ENCODE data around the gene CYP3A7. TPM values are rescaled to one million over a fixed set of nuclear protein-coding genes. Genes with fewer than 3 reads are reported as not detected.
"Not testable (repeated sequence)": the region's sequence is repeated elsewhere in the genome, so short reads cannot be mapped to it uniquely, and the experiment has no call there.

The CYP3A7 gene
- total and polyA plus RNA-seq, 7 donors: not detected

GRCh38 chr7:99779949-99780348, 45.0 kb upstream of the CYP3A7 start:
- Histone ChIP-seq H3K36me3 (ENCODE audit: insufficient read depth in 1 of 2, low read depth in 1 of 2) (no peaks in the 10 kb centered on the region), H3K27ac (no peak overlapping the region), H3K4me1 (no peaks in the 10 kb centered on the region), H3K4me3 (no peak overlapping the region), H3K27me3 (ENCODE audit: insufficient read depth in 3 of 3, low read length in 2 of 3) (peaks cover 0 to 2% (median 0%) of the 10 kb centered on the region in 3 donors), H3K9me3 (no peaks in the 10 kb centered on the region)
- intact Hi-C loops (cut with DNase I): no loop called here
- no peak for ATAC-seq
- TF ChIP-seq CTCF (IDR thresholded peaks at IDR 0.05): no peak
- WGBS, 3 donors: 79 to 87% (median 85%) methylated on average over 3 of the region's 3 CpGs
- no peak for DNase-seq

- H3K27ac ChIP-seq: no peak overlapping the region
- ATAC-seq (no peak), DNase-seq (no peak)
- no peaks in the 10 kb centered on the region for H3K9me3 ChIP-seq
- no peak overlapping the region for H3K4me3 ChIP-seq
- WGBS, 3 donors: 84 to 87% (median 86%) methylated on average over 5 of the region's 5 CpGs
- H3K27me3 ChIP-seq (ENCODE audit: insufficient read depth in 3 of 3, low read length in 2 of 3): peaks cover 0 to 2% (median 0%) of the 10 kb centered on the region in 3 donors
- H3K36me3 ChIP-seq (ENCODE audit: insufficient read depth in 1 of 2, low read depth in 1 of 2): no peaks in the 10 kb centered on the region
- H3K4me1 ChIP-seq: no peaks in the 10 kb centered on the region
- intact Hi-C loops (cut with DNase I): no loop called here
- no peak for TF ChIP-seq CTCF (IDR thresholded peaks at IDR 0.05)
These were observed 43.9 kb upstream of the CYP3A7 start for GRCh38 chr7:99778880-99779279.

GRCh38 chr7:99773395-99773794, 38.4 kb upstream of the CYP3A7 start:
- H3K27ac ChIP-seq; H3K4me1 ChIP-seq; H3K4me3 ChIP-seq; DNase-seq; H3K27me3 ChIP-seq (ENCODE audit: insufficient read depth in 3 of 3, low read length in 2 of 3); H3K36me3 ChIP-seq (ENCODE audit: insufficient read depth in 1 of 2, low read depth in 1 of 2); H3K9me3 ChIP-seq; ATAC-seq; intact Hi-C loops (cut with DNase I): not testable (repeated sequence)
- WGBS, 3 donors: 61 to 74% (median 69%) methylated on average over 1 of the region's 1 CpG

GRCh38 chr7:99772565-99772964, 37.6 kb upstream of the CYP3A7 start:
- H3K4me1 ChIP-seq: no peaks in the 10 kb centered on the region
- H3K9me3 ChIP-seq: no peaks in the 10 kb centered on the region
- H3K27ac ChIP-seq: no peak overlapping the region
- intact Hi-C loops (cut with DNase I): no loop called here
- no peak for TF ChIP-seq CTCF (IDR thresholded peaks at IDR 0.05)
- DNase-seq (no peak), ATAC-seq (no peak)
- H3K36me3 ChIP-seq (ENCODE audit: insufficient read depth in 1 of 2, low read depth in 1 of 2): no peaks in the 10 kb centered on the region
- WGBS, 3 donors: 85 to 90% (median 85%) methylated on average over 1 of the region's 1 CpG
- H3K27me3 ChIP-seq (ENCODE audit: insufficient read depth in 3 of 3, low read length in 2 of 3): no peaks in the 10 kb centered on the region
- no peak overlapping the region for H3K4me3 ChIP-seq

GRCh38 chr7:99769494-99769893, 34.5 kb upstream of the CYP3A7 start:
- ATAC-seq; H3K4me3 ChIP-seq; H3K27ac ChIP-seq; H3K36me3 ChIP-seq (ENCODE audit: insufficient read depth in 1 of 2, low read depth in 1 of 2); H3K27me3 ChIP-seq (ENCODE audit: insufficient read depth in 3 of 3, low read length in 2 of 3); intact Hi-C loops (cut with DNase I); H3K9me3 ChIP-seq; DNase-seq; H3K4me1 ChIP-seq: not testable (repeated sequence)
- 89 to 93% (median 92%) methylated on average over 3 of the region's 3 CpGs for WGBS, 3 donors

GRCh38 chr7:99768471-99768870, 33.5 kb upstream of the CYP3A7 start:
- 93 to 96% (median 94%) methylated on average over 2 of the region's 2 CpGs for WGBS, 3 donors

More at GRCh38 chr7:99768471-99768870, 33.5 kb upstream of the CYP3A7 start:
- DNase-seq (no peak), ATAC-seq (no peak)
- intact Hi-C loops (cut with DNase I): no loop called here
- no peak overlapping the region for H3K27ac ChIP-seq
- H3K27me3 ChIP-seq (ENCODE audit: insufficient read depth in 3 of 3, low read length in 2 of 3): no peaks in the 10 kb centered on the region
- peaks cover 3% of the 10 kb centered on the region for H3K4me1 ChIP-seq
- H3K9me3 ChIP-seq: no peaks in the 10 kb centered on the region
- TF ChIP-seq CTCF (IDR thresholded peaks at IDR 0.05): no peak
- H3K4me3 ChIP-seq: no peak overlapping the region
- no peaks in the 10 kb centered on the region for H3K36me3 ChIP-seq (ENCODE audit: insufficient read depth in 1 of 2, low read depth in 1 of 2)

All from psoas muscle (tissue), 8 donors.